ENCODE data around the gene JMJD1C.

The JMJD1C gene

DNA sequence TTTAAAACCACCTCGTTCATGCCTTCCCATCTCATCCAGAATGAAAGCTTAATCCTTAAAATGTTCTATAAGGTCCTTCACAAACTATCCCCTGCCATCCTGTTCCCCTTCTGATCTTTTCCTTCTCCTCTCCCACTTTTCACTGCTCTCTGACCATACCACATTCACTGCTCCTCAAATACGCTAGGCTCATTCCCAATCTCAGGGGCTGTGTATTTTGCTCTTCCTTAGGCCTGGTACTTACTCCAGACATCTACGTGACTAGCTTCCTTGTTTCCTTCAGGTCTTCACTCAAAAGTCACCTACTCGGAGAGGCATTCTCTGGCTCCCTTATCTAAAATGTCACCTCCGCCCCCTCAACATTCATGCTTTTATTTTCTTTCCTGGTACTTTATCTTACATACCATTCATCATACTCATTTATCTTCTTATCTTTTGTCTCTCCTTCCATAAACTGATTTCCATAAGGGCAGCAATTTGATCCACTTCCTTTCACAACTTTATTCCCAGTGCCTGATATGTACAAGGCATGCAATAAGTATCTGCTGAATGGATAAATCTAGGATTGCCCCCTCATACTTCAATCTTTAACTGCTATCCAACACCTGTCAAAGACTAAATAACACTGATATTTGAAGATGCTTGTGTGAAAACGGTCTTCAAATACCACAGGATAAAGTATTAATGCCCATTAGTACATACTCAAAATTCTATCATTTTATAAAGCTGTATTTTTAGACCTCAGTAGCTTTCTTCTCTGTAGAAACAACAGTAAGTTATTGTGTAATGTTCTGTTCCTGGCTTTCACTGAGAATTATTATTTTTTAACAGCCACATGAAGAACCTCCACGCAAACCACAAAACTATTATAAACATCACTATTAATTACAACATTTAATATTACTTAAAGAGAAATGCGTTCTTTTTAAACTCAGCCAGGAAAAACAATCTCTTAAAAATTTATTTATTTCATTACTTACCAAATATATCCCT, 27.0 kb downstream of the JMJD1C start:
- no peak for DNase-seq (ENCODE audit: low spot score)

DNA sequence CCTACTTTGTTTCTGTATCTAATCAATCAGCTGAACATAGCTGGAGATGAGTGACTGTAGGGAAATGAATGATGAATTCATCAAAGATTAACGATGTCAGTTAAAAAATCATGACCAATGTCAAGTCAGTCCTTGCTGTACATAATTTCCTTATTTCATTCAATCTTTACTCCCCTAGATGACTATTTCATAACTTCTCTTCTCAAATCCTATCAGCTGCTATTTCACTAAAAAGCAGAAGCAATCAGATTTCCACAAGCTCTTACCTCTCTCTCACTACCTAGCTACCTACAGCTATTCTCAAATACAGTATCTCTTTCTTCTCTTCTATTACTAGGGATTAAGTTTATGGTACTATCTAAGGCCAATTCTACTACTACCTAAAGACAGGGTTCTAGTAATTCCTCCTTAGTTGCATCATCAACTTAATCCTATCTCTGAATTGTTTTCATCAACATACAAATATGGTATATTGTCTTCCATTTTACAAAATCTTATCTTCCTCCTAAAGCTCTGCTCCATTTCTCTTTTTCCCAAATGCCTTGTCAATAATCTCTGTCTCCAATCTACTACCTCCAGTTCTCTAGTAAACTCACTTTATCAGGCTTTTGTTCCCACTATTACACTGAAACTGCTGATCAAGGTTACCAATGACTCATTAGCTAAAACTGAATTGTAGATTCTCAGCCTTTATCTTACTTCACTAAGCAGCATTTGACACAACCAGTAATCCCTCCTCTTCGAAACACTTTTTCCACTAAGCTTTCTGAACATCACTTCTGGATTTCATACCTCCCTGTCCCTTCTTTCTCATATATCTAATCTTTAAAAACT, 28.4 kb downstream of the JMJD1C start:
- no peak for DNase-seq (ENCODE audit: low spot score)

- no peak for DNase-seq (ENCODE audit: low spot score)
These were observed 29.6 kb downstream of the JMJD1C start for GRCh38 chr10:63436225-63436624.

DNA sequence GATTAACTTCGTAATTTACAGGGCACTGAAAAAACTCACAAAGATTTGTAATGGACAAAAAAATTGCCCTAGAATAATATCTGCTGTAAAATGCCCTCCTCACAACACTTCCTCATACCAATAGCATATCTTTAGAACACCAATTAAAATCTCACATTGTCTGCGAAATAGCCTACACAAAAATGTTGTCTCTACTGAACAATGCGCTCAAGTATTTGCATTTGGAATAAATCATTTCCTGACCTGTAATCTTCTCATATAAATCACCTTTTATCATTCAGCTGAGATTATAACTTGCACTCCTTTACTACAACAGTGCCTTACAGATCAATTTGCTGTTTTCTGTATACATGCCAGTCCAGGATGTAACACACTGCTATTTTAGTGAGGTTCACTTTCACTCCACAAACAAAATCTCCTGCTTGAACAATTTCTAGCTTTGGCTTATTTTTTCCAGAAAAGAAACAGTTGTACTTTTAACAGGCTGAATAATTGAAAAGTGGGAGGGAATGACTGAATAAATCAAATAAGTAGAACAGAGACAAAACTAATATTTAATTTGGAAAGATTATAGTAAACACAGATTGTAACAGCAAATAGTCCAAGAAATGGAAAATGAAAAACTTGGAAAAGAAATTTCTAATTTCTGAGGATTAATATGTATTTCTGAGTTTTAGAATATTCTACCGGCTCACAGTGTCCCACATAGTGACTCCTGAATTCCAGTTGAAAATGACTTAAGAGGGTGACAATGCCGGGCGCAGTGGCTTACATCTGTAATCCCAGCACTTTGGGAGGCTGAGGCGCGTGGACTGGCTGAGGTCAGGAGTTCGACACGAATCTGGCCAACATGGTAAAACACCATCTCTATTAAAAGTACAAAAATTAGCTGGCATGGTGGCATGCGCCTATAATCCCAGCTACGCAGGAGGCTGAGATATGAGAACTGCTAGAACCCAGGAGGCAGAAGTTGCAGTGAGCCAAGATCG, 30.6 kb downstream of the JMJD1C start:
- no peak for DNase-seq (ENCODE audit: low spot score)

- no peak for DNase-seq (ENCODE audit: low spot score)
These were observed 33.6 kb downstream of the JMJD1C start for GRCh38 chr10:63431962-63432797.

GRCh38 chr10:63430999-63431356, 34.8 kb downstream of the JMJD1C start:
- DNase-seq (ENCODE audit: low spot score) = no peak

GRCh38 chr10:63430091-63430998, 35.4 kb downstream of the JMJD1C start:
- no peak for DNase-seq (ENCODE audit: low spot score)

DNA sequence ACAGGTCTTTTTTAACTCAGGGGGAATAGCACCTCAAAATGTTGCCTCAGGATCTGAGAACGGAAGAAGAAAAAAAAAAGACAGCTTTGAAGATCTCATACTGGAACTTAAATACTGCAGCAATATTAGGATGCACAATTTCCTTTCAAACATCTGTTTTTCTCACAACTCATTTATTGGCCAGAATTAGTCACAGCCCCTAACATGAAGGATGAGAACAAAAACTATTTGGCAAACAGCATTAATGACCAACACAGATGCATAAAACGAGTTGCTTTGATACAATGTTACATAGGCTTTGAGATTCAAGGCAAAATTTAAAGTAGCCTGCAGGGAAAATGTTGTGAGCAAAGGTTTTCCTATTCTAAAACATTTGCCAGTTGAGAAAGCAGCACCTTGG, 36.5 kb downstream of the JMJD1C start:
- no peak for DNase-seq (ENCODE audit: low spot score)

DNA sequence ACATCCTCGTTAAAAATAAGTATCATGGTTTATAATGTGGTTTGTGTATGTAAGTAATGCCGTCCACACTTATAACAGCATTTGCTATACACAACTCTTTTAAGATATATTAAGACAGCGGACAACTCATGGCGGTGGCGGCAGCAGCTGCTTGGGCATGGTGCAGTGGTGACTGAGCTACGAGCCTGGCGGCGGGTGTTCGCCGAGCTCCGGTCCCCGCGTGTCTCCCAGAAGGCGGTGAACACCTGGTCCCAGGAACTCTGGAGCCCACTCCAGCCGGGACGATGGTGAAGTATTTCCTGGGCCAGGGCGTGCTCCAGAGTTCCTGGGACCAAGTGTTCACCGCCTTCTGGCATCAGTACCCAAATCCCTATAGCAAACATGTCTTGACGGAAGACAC, 38.8 kb downstream of the JMJD1C start:
- no peak for DNase-seq (ENCODE audit: low spot score)

- no peak for DNase-seq (ENCODE audit: low spot score)
These were observed 40.3 kb downstream of the JMJD1C start for GRCh38 chr10:63425512-63425911.

- no peak for DNase-seq (ENCODE audit: low spot score)
These were observed 41.2 kb downstream of the JMJD1C start for GRCh38 chr10:63424576-63424975.

DNA sequence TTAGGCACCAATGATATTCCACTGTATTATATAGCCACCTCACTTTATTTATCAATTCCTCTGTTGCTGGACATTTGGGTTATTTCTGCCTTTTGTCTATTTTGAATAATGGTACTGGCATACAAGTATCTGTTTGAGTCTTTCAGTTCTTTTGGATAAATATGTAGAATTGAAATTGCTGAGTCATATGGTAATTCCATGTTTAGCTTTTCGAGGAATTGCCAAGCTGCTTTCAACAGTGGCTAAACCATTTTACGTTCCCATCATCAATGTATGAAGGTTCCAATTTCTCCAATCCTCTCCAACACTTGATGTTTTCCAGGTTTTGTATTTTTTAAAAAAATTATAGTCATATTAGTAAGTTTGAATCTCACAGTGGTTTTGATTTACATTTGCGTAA, 42.3 kb downstream of the JMJD1C start:
- no peak for DNase-seq (ENCODE audit: low spot score)

DNA sequence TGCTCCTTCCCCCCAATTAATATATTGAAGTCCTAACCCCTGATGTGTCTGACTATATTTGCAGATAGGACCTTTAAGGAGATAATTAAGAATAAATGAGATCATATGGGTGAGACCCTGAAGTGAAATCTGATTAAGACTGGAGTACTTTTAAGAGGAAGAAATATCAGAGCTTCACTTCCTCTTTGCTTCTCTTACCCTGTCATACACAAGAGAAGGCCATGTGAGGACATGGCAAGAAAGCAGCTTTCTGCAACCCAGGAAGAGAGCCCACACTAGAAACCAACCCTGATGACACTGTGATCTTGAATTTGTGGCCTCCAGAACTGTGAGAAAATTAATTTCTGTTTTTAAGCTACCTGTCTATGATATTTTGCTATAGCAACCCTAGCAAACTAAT, 44.2 kb downstream of the JMJD1C start:
- no peak for DNase-seq (ENCODE audit: low spot score)

- DNase-seq (ENCODE audit: low spot score) = no peak
These were observed 49.4 kb downstream of the JMJD1C start for GRCh38 chr10:63416376-63416775.

DNA sequence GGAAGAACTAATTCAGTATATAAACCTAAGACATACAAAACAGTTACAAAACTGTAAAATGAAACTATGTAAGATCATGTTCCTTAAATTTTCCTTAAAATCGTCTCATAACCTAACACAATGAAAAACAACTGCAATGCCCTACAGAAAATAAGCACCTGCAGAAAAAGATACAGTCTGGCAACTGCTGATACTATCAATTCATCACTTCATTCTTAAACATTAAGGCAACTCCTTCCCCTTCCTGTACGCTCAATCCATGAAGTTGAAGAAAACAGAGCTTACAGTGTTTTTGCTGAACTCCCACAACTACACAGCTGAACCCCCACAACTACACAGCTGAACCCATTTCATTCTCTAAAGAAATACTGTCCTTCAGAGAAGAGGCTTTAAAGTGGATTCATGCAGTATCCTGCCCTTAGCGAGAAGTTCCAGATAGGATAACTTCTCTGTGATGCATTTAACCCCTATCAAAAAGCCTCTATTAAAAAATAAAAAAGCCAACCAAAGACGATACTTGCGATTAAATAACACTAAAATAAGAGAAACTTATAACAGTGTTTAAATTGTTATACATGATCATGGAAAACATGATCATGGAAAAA, 50.0 kb downstream of the JMJD1C start:
- DNase-seq (ENCODE audit: low spot score) = no peak

GRCh38 chr10:63414481-63415260, 51.1 kb downstream of the JMJD1C start:
- no peak for DNase-seq (ENCODE audit: low spot score)

DNA sequence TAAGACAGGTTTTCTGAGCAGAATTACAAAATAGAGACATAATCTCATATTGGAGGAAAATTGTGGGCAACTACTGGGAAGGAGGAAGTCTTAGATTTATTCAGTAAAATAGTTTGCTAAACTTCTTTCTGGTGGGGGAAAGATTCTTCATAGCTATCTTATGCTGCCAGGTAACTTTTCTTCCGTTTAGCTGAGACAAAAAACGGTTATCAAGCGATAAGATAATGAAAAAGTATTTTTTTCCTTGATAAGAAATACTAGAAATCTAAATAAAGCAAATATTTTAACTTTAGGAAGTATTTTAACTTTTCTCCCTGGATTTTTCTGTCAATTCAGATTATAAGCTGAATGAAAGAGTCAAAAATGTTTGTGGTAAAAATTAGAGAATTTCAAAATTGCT, 52.3 kb downstream of the JMJD1C start:
- DNase-seq (ENCODE audit: low spot score) = no peak

DNA sequence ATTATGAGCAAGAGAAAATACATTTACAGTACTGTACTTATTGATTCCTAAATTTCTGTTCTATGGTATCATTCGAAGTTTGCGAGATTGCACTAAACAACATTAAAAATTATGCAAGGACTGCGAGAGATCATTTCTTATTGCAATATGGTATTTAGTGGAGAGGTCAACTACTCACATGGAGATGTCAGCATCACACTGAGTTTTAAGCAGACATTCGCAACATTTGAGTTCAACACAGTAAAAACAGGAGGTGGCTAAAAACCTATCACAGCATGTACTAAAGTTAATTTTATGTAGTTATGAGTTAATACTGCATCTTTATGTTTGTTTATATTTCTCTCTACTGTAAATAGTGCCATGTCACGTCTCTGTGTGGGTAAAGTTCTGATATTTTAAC, 53.5 kb downstream of the JMJD1C start:
- DNase-seq (ENCODE audit: low spot score) = no peak

GRCh38 chr10:63410633-63411032, 55.1 kb downstream of the JMJD1C start:
- no peak for DNase-seq (ENCODE audit: low spot score)

Measured in iPS-NIHi11 (cell line).